PC-9 (cell line): Measurements from ENCODE around the gene DSTN.

Source experiments
- EZH2 ChIP-seq: fragments of 200-600 bp; sonication (generic); IDR thresholded peaks from 2 replicates; pipeline ENCODE4 v1.8.0; 2017; ENCODE audit warnings: antibody characterized with exemption, low read depth
- TF ChIP-seq, protein P1 (sequence below): fragments of 200-600 bp; sonication (generic); conservative IDR thresholded peaks from 2 replicates; pipeline ENCODE4 v1.6.1; 2017; ENCODE audit warnings: mixed run types, antibody characterized with exemption, mild to moderate bottlenecking, moderate library complexity

GRCh38 chr20:17534077-17534476 is 35.8 kb upstream of the DSTN start:
- TF ChIP-seq, protein P1, sequence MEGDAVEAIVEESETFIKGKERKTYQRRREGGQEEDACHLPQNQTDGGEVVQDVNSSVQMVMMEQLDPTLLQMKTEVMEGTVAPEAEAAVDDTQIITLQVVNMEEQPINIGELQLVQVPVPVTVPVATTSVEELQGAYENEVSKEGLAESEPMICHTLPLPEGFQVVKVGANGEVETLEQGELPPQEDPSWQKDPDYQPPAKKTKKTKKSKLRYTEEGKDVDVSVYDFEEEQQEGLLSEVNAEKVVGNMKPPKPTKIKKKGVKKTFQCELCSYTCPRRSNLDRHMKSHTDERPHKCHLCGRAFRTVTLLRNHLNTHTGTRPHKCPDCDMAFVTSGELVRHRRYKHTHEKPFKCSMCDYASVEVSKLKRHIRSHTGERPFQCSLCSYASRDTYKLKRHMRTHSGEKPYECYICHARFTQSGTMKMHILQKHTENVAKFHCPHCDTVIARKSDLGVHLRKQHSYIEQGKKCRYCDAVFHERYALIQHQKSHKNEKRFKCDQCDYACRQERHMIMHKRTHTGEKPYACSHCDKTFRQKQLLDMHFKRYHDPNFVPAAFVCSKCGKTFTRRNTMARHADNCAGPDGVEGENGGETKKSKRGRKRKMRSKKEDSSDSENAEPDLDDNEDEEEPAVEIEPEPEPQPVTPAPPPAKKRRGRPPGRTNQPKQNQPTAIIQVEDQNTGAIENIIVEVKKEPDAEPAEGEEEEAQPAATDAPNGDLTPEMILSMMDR, result no peak
- TF ChIP-seq EZH2, result no peak
